Nephron progenitor cell (in vitro differentiated cells): ENCODE results near the gene PCBP4.

Source experiments
- DNase-seq: peaks from one replicate; pipeline ENCODE4 v3.0.0; 2021
- H3K27ac Mint-ChIP-seq: 2 replicates; pipeline ENCODE4 v1.8.0; 2021; ENCODE audit warnings: mild to moderate bottlenecking, moderate library complexity, mixed read lengths
- H3K27me3 Mint-ChIP-seq: 2 replicates; pipeline ENCODE4 v1.8.0; 2021; ENCODE audit warnings: mild to moderate bottlenecking, low read depth, mixed read lengths; ENCODE audit not compliant: poor library complexity
- H3K36me3 Mint-ChIP-seq: 2 replicates; pipeline ENCODE4 v1.8.0; 2021; ENCODE audit warnings: low read depth, mixed read lengths
- H3K4me1 Mint-ChIP-seq: 2 replicates; pipeline ENCODE4 v1.8.0; 2021; ENCODE audit warnings: mixed read lengths
- H3K4me3 Mint-ChIP-seq: 2 replicates; pipeline ENCODE4 v1.8.0; 2021; ENCODE audit warnings: mild to moderate bottlenecking, moderate library complexity, mixed read lengths
- H3K9me3 Mint-ChIP-seq: 2 replicates; pipeline ENCODE4 v1.8.0; 2021; ENCODE audit warnings: mild to moderate bottlenecking, moderate library complexity, mixed read lengths
- CTCF ChIP-seq: fragments of 200-600 bp; sonication (generic); IDR thresholded peaks from 2 replicates; pipeline ENCODE4 v1.5.0; 2021; ENCODE audit warnings: antibody characterized with exemption

The PCBP4 gene

GRCh38 chr3:51988286-51989146, 21.3 kb upstream of the PCBP4 start:
- no peak for DNase-seq
- Mint-ChIP-seq H3K36me3 (peaks cover 21% of the 10 kb centered on the region), H3K9me3 (no peaks in the 10 kb centered on the region), H3K27ac (peak overlapping the region; percentile 84), H3K4me3 (no peak overlapping the region), H3K27me3 (peaks cover 2% of the 10 kb centered on the region), H3K4me1 (peaks cover 56% of the 10 kb centered on the region)
- TF ChIP-seq CTCF: no peak

GRCh38 chr3:51987568-51987967, 20.3 kb upstream of the PCBP4 start:
- TF ChIP-seq CTCF: no peak
- no peaks in the 10 kb centered on the region for H3K9me3 Mint-ChIP-seq
- H3K27ac Mint-ChIP-seq: no peak overlapping the region
- no peak overlapping the region for H3K4me3 Mint-ChIP-seq
- peaks cover 57% of the 10 kb centered on the region for H3K4me1 Mint-ChIP-seq
- peaks cover 2% of the 10 kb centered on the region for H3K27me3 Mint-ChIP-seq
- peaks cover 11% of the 10 kb centered on the region for H3K36me3 Mint-ChIP-seq
- DNase-seq: no peak

GRCh38 chr3:51986010-51986947, 19.0 kb upstream of the PCBP4 start:
- Mint-ChIP-seq H3K27ac (no peak overlapping the region), H3K4me3 (no peak overlapping the region), H3K36me3 (peaks cover 4% of the 10 kb centered on the region), H3K27me3 (peaks cover 2% of the 10 kb centered on the region), H3K4me1 (peaks cover 59% of the 10 kb centered on the region), H3K9me3 (no peaks in the 10 kb centered on the region)
- DNase-seq: no peak
- no peak for TF ChIP-seq CTCF

- peaks cover 7% of the 10 kb centered on the region for H3K36me3 Mint-ChIP-seq
- no peaks in the 10 kb centered on the region for H3K9me3 Mint-ChIP-seq
- H3K4me3 Mint-ChIP-seq: peak overlapping the region; percentile 64
- H3K27ac Mint-ChIP-seq: no peak overlapping the region
- H3K27me3 Mint-ChIP-seq: peaks cover under 1% of the 10 kb centered on the region
- H3K4me1 Mint-ChIP-seq: peaks cover 59% of the 10 kb centered on the region
- no peak for TF ChIP-seq CTCF
- no peak for DNase-seq
These were observed 17.8 kb upstream of the PCBP4 start for GRCh38 chr3:51985063-51985462.

GRCh38 chr3:51984269-51984647, 17.0 kb upstream of the PCBP4 start:
- H3K36me3 Mint-ChIP-seq: peaks cover 7% of the 10 kb centered on the region
- H3K4me3 Mint-ChIP-seq: peak overlapping the region; percentile 88
- peak overlapping the region; percentile 88 for H3K27ac Mint-ChIP-seq
- no peak for TF ChIP-seq CTCF
- no peaks in the 10 kb centered on the region for H3K27me3 Mint-ChIP-seq
- H3K9me3 Mint-ChIP-seq: no peaks in the 10 kb centered on the region
- DNase-seq: no peak
- peaks cover 59% of the 10 kb centered on the region for H3K4me1 Mint-ChIP-seq
